HCT116 (cell line): Measurements from ENCODE around the gene DENND5A. TPM values are rescaled to one million over a fixed set of nuclear protein-coding genes. Genes with fewer than 3 reads are reported as not detected.
"Not testable (repeated sequence)": the region's sequence is repeated elsewhere in the genome, so short reads cannot be mapped to it uniquely, and the experiment has no call there.

Experiments
- ATAC-seq: fragments of 200-7000 bp; cut with Tn5 transposase; 2 replicates; pipeline ENCODE4 v1.9.1; 2020; ENCODE audit warnings: mild to moderate bottlenecking, moderate library complexity
- BruUV-seq: library from RNA; stranded (reverse); fragments of 400-500 nt; replicated peaks from 2 replicates; lab custom pipeline; 2021; lab: Mats Ljungman, UMichigan
- CTCF ChIA-PET: fragments of 300-600 bp; sonication (Branson Sonifier 250); formaldehyde crosslinking; loops from one replicate; lab custom pipeline; 2021; ENCODE audit warnings: antibody characterized with exemption; lab: Charles Lee
- POLR2A ChIA-PET: fragments of 300-600, 350-600 bp; sonication (Branson Sonifier 250); formaldehyde crosslinking; loops from one replicate; lab custom pipeline; 2021; ENCODE audit warnings: antibody characterized with exemption; lab: Charles Lee
- RAD21 ChIA-PET, 2 experiments: fragments of 300-600 bp; sonication (Branson Sonifier 250); formaldehyde crosslinking; loops; one replicate each; lab custom pipeline; 2023; ENCODE audit warnings: low total read pairs in 2 of 2; ENCODE audit not compliant: uncharacterized antibody in 2 of 2, unreplicated experiment in 2 of 2, low non-redundant PET in 1 of 2; lab: Charles Lee
- DNase-seq: peaks from one replicate; pipeline ENCODE4 v3.0.0-alpha.2; 2010; ENCODE audit warnings: low read depth, low spot score
- H2AFZ ChIP-seq: fragments of 200-600 bp; shearing (Covaris generic), sonication (generic); 2 replicates; pipeline ENCODE4 v1.6.1; 2017; ENCODE audit warnings: low read depth, mixed run types, mixed read lengths, antibody characterized with exemption, low read length; ENCODE audit not compliant: poor library complexity, severe bottlenecking
- H3K27ac ChIP-seq: 2 replicates; pipeline ENCODE4 v1.5.1; 2012; ENCODE audit warnings: low read depth, low read length
- H3K27me3 ChIP-seq: fragments of 200-600 bp; sonication (generic); 2 replicates; pipeline ENCODE4 v1.6.1; 2016; ENCODE audit warnings: mixed run types, low read length, mixed read lengths; ENCODE audit not compliant: insufficient read depth
- H3K36me3 ChIP-seq, 2 experiments: fragments of 200-500 bp in 1 of 2; fragments of 200-600 bp in 1 of 2; sonication (Bioruptor generic) in 1 of 2; sonication (generic) in 1 of 2; 2 replicates each; pipeline versions ENCODE4 v1.5.1 to v1.6.1; 2014 to 2016; ENCODE audit warnings: low read length in 2 of 2, inconsistent platforms in 1 of 2, mixed read lengths in 1 of 2, mixed run types in 1 of 2; ENCODE audit not compliant: insufficient read depth in 2 of 2, control insufficient read depth in 1 of 2
- H3K4me1 ChIP-seq, 2 experiments: fragments of 200-600 bp in 1 of 2; sonication (generic) in 1 of 2; 2 replicates each; pipeline versions ENCODE4 v1.5.1 to v1.6.1; 2012 to 2017; ENCODE audit warnings: low read length in 2 of 2, inconsistent platforms in 1 of 2, mild to moderate bottlenecking in 1 of 2, mixed read lengths in 1 of 2, mixed run types in 1 of 2, moderate library complexity in 1 of 2; ENCODE audit not compliant: insufficient read depth in 2 of 2, control insufficient read depth in 1 of 2
- H3K4me2 ChIP-seq: fragments of 200-600 bp; sonication (generic); 2 replicates; pipeline ENCODE4 v1.6.1; 2017; ENCODE audit warnings: mixed run types, low read length, mixed read lengths
- H3K4me3 ChIP-seq, 2 experiments: fragments of 200-600 bp in 1 of 2; sonication (generic) in 1 of 2; replicated peaks in 1 of 2; 2 replicates each; pipeline ENCODE4 v1.5.1; 2011 to 2016; ENCODE audit warnings: low read length in 2 of 2, control low read depth in 1 of 2, low read depth in 1 of 2, mild to moderate bottlenecking in 1 of 2, mixed read lengths in 1 of 2, mixed run types in 1 of 2
- H3K79me2 ChIP-seq: fragments of 200-600 bp; sonication (generic); 2 replicates; pipeline ENCODE4 v1.6.1; 2017; ENCODE audit warnings: mild to moderate bottlenecking, mixed run types, low read length, moderate library complexity, mixed read lengths; ENCODE audit not compliant: insufficient read depth
- H3K9ac ChIP-seq: fragments of 200-600 bp; sonication (generic); 2 replicates; pipeline ENCODE4 v1.6.1; 2016; ENCODE audit warnings: low read length, mixed read lengths
- H3K9me2 ChIP-seq: fragments of 200-600 bp; sonication (generic), shearing (Covaris generic); 2 replicates; pipeline ENCODE4 v1.6.1; 2017; ENCODE audit warnings: mixed run types, mild to moderate bottlenecking, moderate library complexity; ENCODE audit not compliant: insufficient read depth
- H3K9me3 ChIP-seq, 2 experiments: fragments of 200-500 bp in 1 of 2; fragments of 200-600 bp in 1 of 2; sonication (Bioruptor generic) in 1 of 2; sonication (generic) in 1 of 2; 2 replicates each; pipeline ENCODE4 v1.6.1; 2014 to 2017; ENCODE audit warnings: low read length in 2 of 2, mixed read lengths in 2 of 2, inconsistent platforms in 1 of 2, low read depth in 1 of 2, mild to moderate bottlenecking in 1 of 2, mixed run types in 1 of 2, moderate library complexity in 1 of 2; ENCODE audit not compliant: control insufficient read depth in 1 of 2, insufficient read depth in 1 of 2
- H4K20me1 ChIP-seq: fragments of 200-600 bp; sonication (generic), shearing (Covaris generic); 2 replicates; pipeline ENCODE4 v1.6.1; 2017; ENCODE audit warnings: mixed run types, mild to moderate bottlenecking, moderate library complexity; ENCODE audit not compliant: insufficient read depth
- ATF3 ChIP-seq: IDR thresholded peaks from 2 replicates; pipeline ENCODE4 v1.6.1; 2012
- EGR1 ChIP-seq: IDR thresholded peaks from 2 replicates; pipeline ENCODE4 v1.6.1; 2012; ENCODE audit warnings: low read depth
- EZH2 ChIP-seq: fragments of 200-600 bp; sonication (generic); IDR thresholded peaks from 2 replicates; pipeline ENCODE4 v1.6.1; 2017; ENCODE audit warnings: antibody characterized with exemption, mixed run types
- EZH2phosphoT487 ChIP-seq: fragments of 200-600 bp; IDR thresholded peaks from 2 replicates; pipeline ENCODE4 v1.6.1; 2018; ENCODE audit warnings: antibody characterized with exemption, borderline replicate concordance
- MAX ChIP-seq: IDR thresholded peaks from 2 replicates; pipeline ENCODE4 v1.6.1; 2012
- POLR2AphosphoS5 ChIP-seq: IDR thresholded peaks from 2 replicates; pipeline ENCODE4 v1.6.1; 2011; ENCODE audit warnings: mild to moderate bottlenecking, low read depth, low read length, moderate library complexity
- SIN3A ChIP-seq: IDR thresholded peaks from 2 replicates; pipeline ENCODE4 v1.6.1; 2012; ENCODE audit warnings: low read depth
- SP1 ChIP-seq: IDR thresholded peaks from 2 replicates; pipeline ENCODE4 v1.6.1; 2012; ENCODE audit warnings: low read depth
- SRF ChIP-seq: IDR thresholded peaks from 2 replicates; pipeline ENCODE4 v1.6.1; 2012; ENCODE audit warnings: low read depth
- TCF7L2 ChIP-seq: IDR thresholded peaks from 2 replicates; pipeline ENCODE4 v1.7.0; 2011; ENCODE audit warnings: borderline replicate concordance, inconsistent platforms; ENCODE audit not compliant: insufficient read depth, insufficient read length; ENCODE audit errors: extremely low read depth
- YY1 ChIP-seq: IDR thresholded peaks from 2 replicates; pipeline ENCODE4 v1.6.1; 2011; ENCODE audit warnings: low read length, low read depth, moderate library complexity, mild to moderate bottlenecking; ENCODE audit not compliant: insufficient replicate concordance; ENCODE audit errors: extremely low read depth
- ZFX ChIP-seq: fragments of 450-650 bp; IDR thresholded peaks from 2 replicates; pipeline ENCODE4 v1.6.1; 2017
- ZNF274 ChIP-seq: fragments of 200-500 bp; sonication (Bioruptor generic); IDR thresholded peaks from 2 replicates; pipeline ENCODE4 v1.6.1; 2014; ENCODE audit warnings: mild to moderate bottlenecking, low read depth, low read length, inconsistent platforms
- intact Hi-C: fragments of 100-400 bp; cut with micrococcal nuclease; formaldehyde crosslinking; loops from 2 replicates; pipeline ENCODE4 v1.10.0; 2022
- total RNA-seq: library from RNA; stranded (reverse); gene quantifications from one replicate; pipeline ENCODE4 v1.2.1, GENCODE V29; 2021; ENCODE audit not compliant: unreplicated experiment
- TF ChIP-seq, protein P1 (sequence below): IDR thresholded peaks from 2 replicates; pipeline ENCODE4 v1.6.1; 2011; ENCODE audit warnings: mild to moderate bottlenecking, low read length, moderate library complexity; ENCODE audit not compliant: insufficient replicate concordance; ENCODE audit errors: extremely low read depth
- TF ChIP-seq, protein P2 (sequence below): IDR thresholded peaks from 2 replicates; pipeline ENCODE4 v1.6.1; 2012; ENCODE audit warnings: low read depth

Gene DENND5A
- total RNA-seq, 1 experiment from 2014 or later = 48.6 TPM

DNA sequence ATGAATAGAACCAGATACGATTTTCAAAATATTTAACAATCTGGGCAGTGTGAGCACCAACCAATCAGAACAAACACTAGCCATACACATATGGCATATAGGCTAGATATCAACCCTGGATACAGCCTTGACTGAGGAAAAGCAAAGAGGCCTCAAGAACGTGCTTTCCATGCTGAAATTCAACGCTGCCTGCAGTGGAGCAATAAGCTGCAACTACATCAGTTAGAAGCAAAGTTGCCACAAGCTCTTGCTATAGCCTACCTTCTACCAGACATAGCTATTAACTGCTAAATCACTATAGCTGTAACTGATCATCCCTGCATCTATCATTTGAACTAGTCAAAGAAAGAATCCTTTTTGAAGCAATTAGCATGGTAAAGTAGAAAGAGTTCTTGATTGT lies 42.5 kb downstream of the DENND5A start:
- CTCF ChIA-PET = no interaction called here
- ATAC-seq = no peak

DNA sequence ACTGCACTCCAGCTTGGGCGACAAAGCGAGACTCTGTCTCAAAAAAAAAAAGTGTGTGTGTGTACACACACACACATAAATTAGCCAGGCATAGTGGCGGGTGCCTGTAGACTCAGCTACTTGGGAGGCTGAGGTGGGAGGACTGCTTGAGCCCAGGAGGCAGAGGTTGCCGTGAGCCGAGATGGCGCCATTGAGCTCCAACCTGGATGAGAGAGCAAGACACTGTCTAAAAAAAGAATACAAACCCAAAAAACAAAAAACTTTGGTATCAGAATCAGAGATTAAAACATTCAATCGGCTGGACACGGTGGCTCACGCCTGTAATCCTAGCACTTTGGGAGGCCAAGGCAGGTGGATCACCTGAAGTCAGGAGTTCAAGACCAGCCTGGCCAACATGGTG lies 44.3 kb downstream of the DENND5A start:
- intact Hi-C loops, H3K9me2 ChIP-seq, H3K9me3 ChIP-seq, H3K4me3 ChIP-seq, H3K27ac ChIP-seq, H3K36me3 ChIP-seq, H3K4me2 ChIP-seq, H4K20me1 ChIP-seq, POLR2A ChIA-PET, H2AFZ ChIP-seq, H3K4me1 ChIP-seq, ATAC-seq, RAD21 ChIA-PET, DNase-seq, H3K9ac ChIP-seq, BruUV-seq, H3K27me3 ChIP-seq: not testable (repeated sequence)
- peaks cover 68% of the 10 kb centered on the region for H3K79me2 ChIP-seq
- CTCF ChIA-PET = interaction anchor here (0.9 kb wide), 1 partner anchor 10 kb away, joined by 3 read pairs; no protein-coding TSS in a partner anchor

More for the DNA sequence above, 42.5 kb downstream of the DENND5A start:
- H2AFZ ChIP-seq = no peak overlapping the region
- POLR2A ChIA-PET = no interaction called here
- H4K20me1 ChIP-seq = 0 out of 2 replicates have a peak, but pooled peaks cover 6% of the 10 kb centered on the region
- no peaks in the 10 kb centered on the region for H3K9me3 ChIP-seq
- H3K9ac ChIP-seq = no peak overlapping the region
- TF ChIP-seq EZH2 (no peak), TCF7L2 (no peak), EZH2phosphoT487 (no peak), YY1 (no peak), ZFX (no peak), SRF (no peak), POLR2AphosphoS5 (no peak), MAX (no peak), ATF3 (no peak), SP1 (no peak), ZNF274 (no peak), EGR1 (no peak), SIN3A (no peak)
- TF ChIP-seq, protein P1, sequence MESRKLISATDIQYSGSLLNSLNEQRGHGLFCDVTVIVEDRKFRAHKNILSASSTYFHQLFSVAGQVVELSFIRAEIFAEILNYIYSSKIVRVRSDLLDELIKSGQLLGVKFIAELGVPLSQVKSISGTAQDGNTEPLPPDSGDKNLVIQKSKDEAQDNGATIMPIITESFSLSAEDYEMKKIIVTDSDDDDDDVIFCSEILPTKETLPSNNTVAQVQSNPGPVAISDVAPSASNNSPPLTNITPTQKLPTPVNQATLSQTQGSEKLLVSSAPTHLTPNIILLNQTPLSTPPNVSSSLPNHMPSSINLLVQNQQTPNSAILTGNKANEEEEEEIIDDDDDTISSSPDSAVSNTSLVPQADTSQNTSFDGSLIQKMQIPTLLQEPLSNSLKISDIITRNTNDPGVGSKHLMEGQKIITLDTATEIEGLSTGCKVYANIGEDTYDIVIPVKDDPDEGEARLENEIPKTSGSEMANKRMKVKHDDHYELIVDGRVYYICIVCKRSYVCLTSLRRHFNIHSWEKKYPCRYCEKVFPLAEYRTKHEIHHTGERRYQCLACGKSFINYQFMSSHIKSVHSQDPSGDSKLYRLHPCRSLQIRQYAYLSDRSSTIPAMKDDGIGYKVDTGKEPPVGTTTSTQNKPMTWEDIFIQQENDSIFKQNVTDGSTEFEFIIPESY = no peak
- TF ChIP-seq, protein P2, sequence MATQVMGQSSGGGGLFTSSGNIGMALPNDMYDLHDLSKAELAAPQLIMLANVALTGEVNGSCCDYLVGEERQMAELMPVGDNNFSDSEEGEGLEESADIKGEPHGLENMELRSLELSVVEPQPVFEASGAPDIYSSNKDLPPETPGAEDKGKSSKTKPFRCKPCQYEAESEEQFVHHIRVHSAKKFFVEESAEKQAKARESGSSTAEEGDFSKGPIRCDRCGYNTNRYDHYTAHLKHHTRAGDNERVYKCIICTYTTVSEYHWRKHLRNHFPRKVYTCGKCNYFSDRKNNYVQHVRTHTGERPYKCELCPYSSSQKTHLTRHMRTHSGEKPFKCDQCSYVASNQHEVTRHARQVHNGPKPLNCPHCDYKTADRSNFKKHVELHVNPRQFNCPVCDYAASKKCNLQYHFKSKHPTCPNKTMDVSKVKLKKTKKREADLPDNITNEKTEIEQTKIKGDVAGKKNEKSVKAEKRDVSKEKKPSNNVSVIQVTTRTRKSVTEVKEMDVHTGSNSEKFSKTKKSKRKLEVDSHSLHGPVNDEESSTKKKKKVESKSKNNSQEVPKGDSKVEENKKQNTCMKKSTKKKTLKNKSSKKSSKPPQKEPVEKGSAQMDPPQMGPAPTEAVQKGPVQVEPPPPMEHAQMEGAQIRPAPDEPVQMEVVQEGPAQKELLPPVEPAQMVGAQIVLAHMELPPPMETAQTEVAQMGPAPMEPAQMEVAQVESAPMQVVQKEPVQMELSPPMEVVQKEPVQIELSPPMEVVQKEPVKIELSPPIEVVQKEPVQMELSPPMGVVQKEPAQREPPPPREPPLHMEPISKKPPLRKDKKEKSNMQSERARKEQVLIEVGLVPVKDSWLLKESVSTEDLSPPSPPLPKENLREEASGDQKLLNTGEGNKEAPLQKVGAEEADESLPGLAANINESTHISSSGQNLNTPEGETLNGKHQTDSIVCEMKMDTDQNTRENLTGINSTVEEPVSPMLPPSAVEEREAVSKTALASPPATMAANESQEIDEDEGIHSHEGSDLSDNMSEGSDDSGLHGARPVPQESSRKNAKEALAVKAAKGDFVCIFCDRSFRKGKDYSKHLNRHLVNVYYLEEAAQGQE = no peak
- H3K4me1 ChIP-seq = peaks cover 0 to 10% of the 10 kb centered on the region in 2 experiments; a peak in 2 of 4 replicates
- peaks cover 67% of the 10 kb centered on the region for H3K79me2 ChIP-seq
- H3K27me3 ChIP-seq = no peaks in the 10 kb centered on the region
- no TSS peak for BruUV-seq
- no peak overlapping the region for H3K4me3 ChIP-seq
- H3K27ac ChIP-seq = no peak overlapping the region
- RAD21 ChIA-PET = no interaction called here
- intact Hi-C loops = no loop called here
- no peak overlapping the region for H3K4me2 ChIP-seq
- H3K36me3 ChIP-seq = no peaks in the 10 kb centered on the region
- DNase-seq = no peak
- no peaks in the 10 kb centered on the region for H3K9me2 ChIP-seq
